ENCODE measurements around the gene SLC25A21.
"Not testable (repeated sequence)": the region's sequence is repeated elsewhere in the genome, so short reads cannot be mapped to it uniquely, and the experiment has no call there.

SLC25A21 gene

DNA sequence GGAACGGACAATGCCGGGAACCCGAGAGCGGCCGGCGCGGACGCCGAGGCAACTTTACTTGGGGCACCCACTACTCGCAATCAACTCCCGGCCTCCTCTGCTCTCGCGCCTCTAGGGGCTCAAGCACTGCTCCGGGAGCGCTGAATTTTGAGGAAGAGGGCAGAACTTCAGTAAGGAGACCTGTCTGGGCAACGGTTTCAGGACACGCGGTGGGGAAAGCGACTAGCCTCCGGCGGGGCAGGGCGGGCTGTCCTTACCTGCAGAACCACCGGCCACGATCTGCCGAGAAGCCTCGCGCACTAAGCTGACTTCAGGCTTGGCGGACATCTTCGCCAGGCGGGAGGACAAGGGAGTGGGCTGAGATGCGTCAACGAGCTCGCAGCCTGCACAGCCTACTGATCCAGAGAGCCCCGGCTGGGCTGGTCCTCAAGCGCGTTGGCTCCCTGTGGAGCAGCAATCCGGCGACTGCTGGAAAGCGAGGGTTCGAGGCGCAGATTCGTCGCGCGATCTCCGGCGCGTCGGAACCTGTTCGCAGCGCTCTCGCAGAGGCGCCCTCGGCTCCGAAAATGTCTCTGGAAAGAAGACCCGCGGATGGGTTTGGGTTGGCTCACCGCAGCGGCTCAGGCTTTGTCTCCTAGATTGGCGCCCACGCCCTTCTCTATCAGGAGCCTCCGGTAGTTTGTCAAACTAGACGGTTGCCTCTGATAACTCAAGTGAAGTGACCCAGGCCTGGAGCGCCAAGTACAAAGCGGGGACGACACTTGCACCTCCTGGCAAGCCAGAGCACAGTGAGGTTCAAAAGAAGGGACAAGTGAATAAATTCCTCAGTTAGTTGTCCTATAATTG lies at the start of gene SLC25A21:
Gene SLC25A21, minus strand, starts transcription at position 583 of the 846 bp plus-strand sequence.
- peak; percentile 95 to 97 for DNase-seq

DNA sequence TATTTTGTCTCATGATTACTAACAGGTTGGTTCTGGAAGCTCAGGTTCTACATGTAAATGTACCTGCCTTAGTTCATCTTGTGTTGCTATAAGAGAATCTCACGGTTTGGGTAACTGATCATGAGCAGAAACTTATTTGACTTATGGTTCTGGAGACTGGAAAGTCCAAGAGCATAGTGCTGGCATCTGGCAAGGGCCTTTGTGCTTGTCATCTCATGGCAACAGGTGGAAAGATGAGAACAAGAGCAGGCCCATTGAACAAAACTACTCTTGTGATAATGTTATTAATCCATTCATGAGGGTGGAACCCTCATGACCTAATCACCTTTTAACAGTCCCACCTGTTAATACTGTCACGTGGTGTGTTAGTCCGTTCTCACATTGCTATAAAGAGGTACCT lies 48.7 kb upstream of the SLC25A21 start:
- no peak for DNase-seq

DNA sequence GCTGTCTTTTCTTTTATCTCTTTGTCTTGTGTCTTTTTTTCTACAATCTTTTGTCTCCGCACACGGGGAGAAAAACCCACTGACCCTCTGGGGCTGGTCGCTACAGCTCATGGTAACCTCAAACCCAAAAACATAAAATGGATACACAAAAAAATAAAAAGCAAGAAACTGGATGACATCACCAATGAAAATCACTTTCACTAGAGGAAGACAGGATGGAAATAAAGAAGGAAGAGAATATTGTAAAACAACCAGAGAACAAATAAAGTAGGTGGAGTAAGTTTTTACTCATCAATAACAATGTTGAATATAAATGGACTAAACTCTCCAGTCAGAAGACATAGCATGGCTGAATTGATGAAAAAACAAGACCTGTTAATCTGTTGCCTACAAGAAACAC lies 42.9 kb upstream of the SLC25A21 start:
- no peak for DNase-seq

DNA sequence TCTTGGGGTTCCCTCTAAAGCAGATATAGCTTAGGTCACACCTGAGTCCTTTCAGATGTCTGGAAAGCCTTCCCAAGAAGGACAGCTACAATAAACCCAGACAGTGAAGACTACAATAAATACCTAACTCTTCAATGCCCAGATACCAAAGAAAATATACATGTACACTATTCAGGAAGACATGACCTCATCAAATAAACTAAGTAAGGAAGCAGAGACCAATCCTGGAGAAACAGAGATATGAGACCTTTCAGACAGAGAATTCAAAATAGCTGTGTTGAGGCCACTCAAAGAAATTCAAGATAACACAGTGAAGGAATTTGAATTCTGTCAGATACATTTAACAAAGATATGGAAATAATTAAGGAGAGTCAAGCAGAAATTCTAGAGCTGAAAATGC lies 40.6 kb upstream of the SLC25A21 start:
- no peak for DNase-seq

DNA sequence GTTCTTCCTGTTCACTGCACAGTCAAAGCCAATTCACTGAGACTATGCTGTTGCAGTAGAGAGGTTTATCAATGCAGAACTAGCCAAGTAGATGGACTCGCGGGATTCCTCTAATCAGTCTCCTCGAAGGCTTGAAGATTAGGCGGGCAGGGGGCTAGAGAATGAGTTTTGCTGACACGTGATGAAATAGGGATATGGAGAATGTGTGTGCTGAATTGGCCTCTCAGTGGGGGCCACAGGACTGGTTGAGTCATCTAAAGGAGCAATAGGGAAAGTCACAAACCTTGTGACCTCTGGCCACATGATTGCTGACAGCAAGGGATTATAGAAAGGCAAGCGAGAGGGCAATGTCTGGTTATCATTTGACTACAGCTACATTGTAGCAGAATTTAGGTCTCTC lies 38.0 kb upstream of the SLC25A21 start:
- DNase-seq = no peak

DNA sequence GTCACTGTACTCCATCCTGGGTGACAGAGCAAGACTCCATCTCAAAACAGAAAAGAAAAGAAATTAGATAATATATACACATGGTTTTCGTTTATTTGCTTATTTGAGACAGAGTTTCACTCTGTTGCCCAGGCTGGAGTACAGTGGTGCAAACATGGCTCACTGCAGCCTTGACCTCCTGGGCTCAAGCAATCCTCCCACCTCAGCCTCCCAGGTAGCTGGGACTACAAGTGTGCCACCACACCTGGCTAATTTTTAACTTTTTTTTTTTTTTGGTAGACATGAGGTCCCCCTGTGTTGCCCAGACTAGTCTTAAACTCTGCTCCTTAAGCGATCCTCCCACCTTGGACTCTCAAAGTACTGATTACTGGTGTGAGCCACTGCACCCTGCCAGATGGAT lies 37.2 kb upstream of the SLC25A21 start:
- not testable (repeated sequence) for DNase-seq

DNA sequence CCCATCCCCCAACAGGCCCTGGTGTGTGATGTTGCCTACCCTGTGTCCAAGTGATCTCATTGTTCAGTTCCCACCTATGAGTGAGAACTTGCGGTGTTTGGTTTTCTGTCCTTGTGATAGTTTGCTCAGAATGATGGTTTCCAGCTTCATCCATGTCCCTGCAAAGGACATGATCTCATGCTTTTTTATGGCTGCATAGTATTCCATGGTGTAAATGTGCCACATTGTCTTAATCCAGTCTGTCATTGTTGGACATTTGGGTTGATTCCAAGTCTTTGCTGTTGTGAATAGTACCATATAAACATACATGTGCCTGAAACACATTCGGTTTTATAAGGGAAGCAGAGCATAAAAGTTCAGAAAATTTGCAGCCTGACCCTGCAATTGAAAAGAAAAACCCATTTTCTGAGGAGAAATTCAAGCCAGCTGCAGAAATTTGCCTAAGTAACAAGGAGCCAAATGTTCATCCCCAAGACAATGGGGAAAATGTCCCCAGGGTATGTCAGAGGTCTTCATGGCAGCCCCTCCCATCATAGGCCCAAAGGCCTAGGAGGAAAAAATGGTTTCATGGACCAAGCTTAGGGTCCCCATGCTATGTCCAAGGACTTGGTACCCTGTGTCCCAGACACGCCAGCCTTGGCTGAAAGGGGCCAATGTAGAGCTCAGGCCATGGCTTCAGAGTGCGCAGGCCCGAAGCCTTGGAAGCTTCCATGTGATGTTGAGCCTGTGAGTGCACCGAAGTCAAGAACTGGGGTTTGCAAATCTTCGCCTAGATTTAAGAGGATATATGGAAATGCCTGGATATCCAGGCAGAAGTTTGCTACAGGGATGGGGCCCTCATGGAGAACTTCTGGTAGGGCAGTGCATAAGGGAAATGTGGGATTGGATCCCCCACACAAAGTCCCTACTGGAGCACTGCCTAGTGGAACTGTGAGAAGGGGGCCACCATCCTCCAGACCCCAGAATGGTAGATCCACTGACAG lies 33.5 kb upstream of the SLC25A21 start:
- DNase-seq = not testable (repeated sequence)

DNA sequence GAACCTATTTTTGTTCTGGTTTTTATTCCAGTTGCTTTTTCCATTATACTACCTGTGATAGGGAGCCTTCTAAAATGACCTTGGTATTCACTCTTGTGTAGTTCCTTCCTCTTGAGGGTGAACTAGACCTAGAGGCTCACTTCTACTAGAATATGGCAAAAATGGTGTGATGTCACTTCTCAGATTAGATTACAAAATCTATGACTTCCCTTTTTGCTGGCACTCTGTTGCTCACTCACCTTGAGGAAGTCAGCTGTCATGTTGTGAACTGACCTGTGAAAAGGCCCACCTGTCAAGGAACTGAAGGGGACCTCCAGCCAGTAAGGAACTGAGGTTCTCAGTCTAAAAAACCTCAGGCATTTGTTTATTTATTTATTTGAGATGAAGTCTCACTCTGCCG lies 31.0 kb upstream of the SLC25A21 start:
- no peak for DNase-seq

DNA sequence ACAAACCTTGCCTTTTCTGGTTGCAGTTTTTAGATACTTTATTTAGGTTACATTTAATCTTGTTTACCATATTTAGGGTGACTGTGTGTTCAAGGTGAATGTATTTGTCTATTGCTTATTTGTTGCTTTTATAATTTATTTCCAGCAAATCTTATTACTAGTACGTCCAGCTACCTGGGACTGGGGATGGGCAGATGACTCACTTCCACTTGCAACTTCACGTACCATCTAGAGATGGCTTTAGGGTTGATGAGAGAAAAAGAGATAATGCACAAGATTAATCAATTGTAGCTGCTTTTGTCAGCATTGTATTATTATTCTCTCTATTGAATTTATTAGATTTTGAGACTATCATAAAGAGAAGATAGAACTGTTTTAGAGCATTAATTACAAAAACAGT lies 30.4 kb upstream of the SLC25A21 start:
- DNase-seq = no peak

DNA sequence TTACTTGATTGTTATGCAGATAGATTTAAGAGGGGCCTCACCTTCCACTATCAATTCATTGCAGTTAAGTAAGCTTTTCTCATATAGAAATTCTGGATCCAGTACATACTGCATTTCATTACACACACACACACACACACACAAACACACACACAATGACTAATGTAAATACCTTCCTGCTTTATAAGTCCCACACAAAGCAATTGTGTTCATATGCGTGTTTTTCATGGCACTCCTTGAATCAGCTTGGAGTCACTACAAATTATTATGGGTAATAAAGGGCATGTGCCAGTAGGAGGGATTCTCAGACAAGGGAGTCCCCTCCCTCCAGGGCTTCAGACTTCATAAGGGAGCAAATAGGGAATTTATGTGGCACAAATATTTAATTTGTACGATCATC lies 29.9 kb upstream of the SLC25A21 start:
- no peak for DNase-seq

DNA sequence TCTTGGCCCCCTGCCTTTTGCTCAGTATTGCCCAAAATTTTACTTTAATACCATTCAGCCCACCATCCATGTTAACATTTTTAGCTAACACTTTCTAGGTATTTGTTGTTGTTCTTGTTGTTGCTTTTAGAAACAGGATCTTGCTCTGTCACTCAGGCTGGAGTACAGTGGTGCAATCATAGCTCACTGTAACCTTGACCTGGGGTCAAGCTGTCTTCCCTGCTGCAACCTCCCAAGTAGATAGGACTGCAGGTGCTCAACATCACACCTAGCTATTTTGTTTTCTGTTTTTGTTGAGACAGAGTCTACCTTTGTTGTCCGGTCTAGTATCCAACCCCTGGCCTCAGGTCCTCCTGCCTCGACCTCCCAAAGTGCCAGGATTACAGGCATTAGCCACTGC lies 29.3 kb upstream of the SLC25A21 start:
- no peak for DNase-seq

DNA sequence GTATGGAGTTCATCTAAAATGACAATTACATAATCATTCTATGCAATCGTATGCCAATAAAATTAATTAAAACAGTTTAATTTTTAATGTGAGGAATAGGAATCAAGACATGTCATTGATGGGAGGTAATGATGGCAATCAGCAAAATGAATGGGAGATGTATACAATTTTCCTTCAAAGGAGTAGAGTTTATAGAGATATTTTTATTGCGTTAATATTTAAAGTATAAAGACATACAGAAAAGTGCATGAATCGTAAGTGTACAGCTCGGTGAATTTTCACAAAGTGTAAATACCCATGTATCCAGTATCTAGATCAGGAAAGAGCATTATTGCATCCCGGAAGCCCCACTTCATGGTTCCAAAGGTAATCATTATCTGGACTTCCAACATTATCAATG lies 26.5 kb upstream of the SLC25A21 start:
- no peak for DNase-seq

DNA sequence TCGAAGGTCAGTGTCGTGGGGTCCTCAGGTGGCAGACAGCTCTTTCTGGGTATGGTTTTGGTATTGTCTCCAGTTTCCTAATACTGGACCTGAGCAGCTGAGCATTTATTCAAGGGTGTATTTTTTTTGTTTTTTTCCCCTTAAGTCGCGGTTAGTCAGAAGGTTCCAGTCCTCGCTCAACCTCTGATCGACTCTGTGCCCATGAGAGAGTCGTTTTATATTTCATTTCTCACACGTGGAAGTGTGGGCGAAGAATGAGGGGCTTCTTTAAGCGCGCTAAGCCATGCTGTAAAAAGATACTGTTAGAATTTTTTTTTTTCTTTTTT lies 25.8 kb upstream of the SLC25A21 start:
- peak in 1 of 2 experiments; percentile 51 for DNase-seq

DNA sequence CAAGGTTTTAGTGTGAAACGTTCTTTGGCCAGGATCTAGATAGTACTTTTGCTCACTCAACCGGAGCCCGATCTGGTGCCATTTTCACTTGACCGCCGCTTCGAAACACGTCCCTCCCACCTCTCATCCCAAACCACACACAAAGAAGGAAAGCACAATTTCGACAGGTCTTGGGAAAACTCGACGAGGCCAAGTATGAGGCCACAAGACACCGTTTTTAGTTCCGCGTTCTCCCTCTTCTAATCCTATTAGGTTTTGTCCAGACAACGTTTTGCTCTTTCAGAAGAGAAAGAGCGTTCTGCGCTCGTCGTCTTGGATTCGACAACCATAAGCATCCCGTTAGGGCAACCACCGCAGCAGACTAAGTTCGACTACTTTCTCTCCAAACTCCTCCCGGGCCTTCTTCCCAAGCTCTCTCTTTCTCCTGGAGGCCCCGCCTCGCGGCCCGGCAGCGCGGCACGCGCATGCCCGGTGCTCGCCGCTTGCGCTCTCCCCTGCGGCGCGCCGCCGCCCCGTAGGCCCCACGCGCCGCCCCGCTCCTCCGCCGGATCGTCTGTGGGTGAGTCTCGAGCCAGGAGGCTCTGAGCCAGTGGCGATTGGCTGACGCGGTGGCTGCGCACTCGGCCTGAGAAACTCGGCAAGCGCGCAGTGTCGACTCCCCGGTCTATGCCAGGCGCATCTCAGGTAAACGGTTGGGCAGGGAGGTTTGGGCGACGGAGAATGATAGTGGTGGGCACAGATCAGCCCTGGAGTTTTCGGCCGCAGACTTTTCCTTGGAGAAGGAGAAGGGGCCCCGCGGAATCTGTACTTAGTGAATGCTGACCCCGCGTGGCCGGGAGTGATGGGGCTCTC lies 25.2 kb upstream of the SLC25A21 start, which contains the start of gene MIPOL1:
Gene MIPOL1, plus strand, starts transcription at position 517 of the 852 bp plus-strand sequence. CDS start 49,952 bp downstream, outside the sequence.
- peak; percentile 86 to 91 for DNase-seq

DNA sequence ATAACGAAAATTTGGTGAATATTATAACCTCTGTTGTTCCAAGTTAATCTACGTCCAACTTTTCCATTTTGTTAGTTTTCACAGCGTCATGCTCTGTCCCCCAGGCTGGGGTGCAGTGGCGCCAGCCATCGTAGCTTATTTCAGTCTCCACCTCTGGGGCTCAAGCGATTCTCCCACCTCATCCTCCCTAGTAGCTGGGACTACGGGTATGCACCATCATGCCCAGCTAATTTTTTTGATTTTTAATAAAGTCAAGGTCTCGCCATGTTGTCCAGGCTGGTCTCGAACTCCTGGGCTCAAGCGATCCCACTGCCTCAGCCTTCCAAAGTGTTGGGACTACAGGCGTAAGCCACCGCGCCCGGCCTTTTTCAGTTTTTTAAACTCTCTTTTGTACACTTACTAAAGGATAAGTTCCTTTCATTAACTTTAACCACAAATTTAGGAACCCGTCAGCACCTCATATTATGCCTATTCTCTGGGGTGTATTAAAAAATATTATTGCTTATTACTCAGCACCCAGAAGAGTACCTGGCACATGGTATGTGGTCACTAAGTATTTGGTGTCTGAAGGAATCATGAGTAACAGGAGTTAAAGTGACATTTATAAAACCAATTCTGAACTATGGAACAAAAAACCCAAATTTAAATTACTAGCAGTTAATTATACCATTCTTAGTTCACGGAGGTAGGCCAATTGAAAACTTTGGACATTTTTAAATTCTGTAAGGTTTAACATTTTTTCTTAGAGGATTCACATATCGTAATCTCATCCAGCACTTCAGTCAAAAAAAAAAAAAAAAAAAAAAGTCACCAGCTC lies 24.4 kb upstream of the SLC25A21 start:
- no peak for DNase-seq

DNA sequence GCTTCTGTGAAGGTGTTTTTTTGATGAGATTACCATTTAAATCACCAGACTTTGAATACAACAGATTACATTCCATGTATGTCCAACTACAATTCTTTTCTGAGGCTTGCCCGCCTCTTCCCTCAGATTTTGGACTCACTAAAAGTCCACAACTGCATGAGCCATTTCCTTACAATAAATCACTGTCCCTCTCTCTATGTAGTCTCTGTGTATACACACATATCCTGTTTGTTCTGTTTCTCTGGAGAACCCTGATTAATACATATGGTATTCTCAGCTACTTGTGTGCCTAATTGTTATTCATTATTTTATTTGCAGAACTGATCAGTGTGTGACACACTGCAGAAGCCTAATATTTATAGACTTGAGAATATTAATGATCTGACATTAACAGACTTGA lies 22.9 kb upstream of the SLC25A21 start:
- no peak for DNase-seq

DNA sequence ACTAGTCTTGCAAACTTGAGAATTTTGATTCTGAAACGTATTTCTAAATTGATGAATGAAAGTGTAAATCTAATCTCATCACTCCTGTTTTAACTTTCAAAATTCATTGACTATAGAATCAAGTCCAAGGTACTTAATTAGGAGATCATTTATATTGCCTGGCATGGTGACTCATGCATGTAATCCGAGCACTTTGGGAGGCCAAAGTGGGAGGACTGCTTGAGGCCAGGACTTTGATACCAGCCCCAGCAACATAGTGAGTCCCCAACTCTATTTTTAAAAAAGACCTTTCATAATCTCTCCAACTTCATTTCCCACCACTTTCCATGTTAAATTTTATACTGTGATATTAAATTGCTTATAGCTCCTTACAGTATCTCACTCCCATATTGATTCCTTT lies 22.3 kb upstream of the SLC25A21 start:
- DNase-seq = no peak

DNA sequence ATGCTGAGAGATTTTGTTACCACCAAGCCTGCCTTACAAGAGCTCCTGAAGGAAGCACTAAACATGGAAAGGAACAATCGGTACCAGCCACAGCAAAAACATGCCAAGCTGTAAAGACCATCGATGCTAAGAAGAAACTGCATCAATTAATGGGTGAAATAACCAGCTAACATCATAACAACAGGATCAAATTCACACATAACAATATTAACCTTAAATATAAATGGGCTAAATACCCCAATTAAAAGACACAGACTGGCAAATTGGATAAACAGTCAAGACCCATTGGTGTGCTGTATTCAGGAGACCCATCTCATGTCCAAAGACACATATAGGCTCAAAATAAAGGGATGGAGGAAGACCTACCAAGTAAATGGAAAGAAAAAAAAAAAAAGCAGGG lies 17.3 kb upstream of the SLC25A21 start:
- DNase-seq = not testable (repeated sequence)

DNA sequence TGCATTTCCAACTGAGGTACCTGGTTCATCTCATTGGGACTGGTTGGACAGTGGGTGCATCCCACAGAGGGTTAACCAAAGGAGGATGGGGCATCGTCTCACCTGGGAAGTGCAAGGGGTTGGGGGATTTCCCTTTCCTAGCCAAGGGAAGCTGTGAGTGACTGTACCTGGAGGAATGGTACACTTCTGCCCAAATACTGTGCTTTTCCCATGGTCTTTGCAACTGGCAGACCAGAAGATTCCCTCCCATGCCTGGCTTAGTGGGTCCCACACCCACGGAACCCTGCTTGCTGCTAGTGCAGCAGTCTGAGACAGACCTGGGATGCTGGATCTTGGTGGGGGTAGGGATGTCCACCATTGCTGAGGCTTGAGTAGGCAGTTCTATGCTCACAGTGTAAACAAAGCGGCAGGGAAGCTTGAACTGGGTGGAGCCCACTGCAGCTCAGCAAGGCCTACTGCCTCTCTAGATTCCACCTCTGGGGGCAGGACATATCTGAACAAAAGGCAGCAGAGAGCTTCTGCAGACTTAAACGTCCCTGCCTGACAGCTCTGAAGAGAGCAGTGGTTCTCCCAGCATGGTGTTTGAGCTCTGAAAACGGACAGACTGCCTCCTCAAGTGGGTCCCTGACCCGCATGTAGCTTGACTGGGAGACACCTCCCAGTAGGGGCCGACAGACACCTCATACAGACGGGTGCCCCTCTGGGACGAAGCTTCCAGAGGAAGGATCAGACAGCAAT lies 15.6 kb upstream of the SLC25A21 start:
- not testable (repeated sequence) for DNase-seq

DNA sequence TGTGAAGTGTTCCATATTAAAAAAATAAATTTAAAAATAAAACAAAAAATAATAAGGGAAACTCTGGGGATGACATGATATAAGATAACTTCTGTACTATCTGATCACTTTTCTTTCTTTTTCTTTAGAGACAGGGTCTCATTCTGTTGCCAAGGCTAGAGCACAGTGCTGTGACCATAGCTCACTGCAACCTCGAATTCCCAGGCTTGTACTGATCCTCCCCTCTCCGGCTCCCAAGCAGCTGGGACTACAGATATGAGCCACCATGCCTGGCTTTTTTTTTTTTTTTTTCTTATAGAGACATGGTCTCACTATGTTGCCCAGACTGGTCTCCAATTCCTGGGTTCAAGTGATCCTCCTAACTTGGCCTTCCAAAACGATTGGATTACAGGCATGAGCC lies 14.9 kb upstream of the SLC25A21 start:
- no peak for DNase-seq

DNA sequence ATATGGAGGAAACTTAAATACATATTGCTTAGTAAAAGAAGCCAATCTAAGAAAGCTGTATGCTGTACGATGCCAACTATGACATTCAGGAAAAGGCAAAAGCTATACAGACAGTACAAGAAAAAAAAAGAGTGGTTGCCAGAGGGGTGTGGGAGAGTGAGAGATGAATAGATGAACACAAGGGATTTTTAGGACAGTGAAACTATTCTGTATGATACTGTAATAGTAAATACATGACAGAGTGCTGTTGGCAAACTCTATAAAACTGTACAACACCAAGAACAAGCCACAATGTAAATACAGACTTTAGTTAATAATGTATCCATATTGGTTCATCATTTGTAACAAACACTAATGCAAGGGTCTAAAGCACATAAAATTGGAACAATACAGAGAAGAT lies 14.5 kb upstream of the SLC25A21 start:
- no peak for DNase-seq
